ENCODE results near the gene CHRNG.
A peak's percentile ranks its signal among the peaks of the same experiment; 100 is the strongest.

GRCh38 chr2:232521959-232522622 is 17.4 kb upstream of the CHRNG start:
- peak; percentile 71 for TF ChIP-seq CTCF (IDR thresholded peaks at IDR 0.05; ENCODE audit: low read depth, low read length, poor library complexity, severe bottlenecking)
- no peak for TF ChIP-seq EZH2phosphoT487 (IDR thresholded peaks at IDR 0.05; ENCODE audit: borderline replicate concordance, low read length)
